RCC 7860 (cell line): ENCODE data around the gene IGSF23.
"Not testable (repeated sequence)": the region's sequence is repeated elsewhere in the genome, so short reads cannot be mapped to it uniquely, and the experiment has no call there.

Experiments
- DNase-seq: peaks from one replicate; pipeline ENCODE4 v3.0.0-alpha.2; 2015; ENCODE audit warnings: low spot score
- FAIRE-seq: peaks from 2 replicates; lab custom pipeline; 2012; peaks lifted over from hg19 to GRCh38; lab: Jason Lieb, UNC

The IGSF23 gene

DNA sequence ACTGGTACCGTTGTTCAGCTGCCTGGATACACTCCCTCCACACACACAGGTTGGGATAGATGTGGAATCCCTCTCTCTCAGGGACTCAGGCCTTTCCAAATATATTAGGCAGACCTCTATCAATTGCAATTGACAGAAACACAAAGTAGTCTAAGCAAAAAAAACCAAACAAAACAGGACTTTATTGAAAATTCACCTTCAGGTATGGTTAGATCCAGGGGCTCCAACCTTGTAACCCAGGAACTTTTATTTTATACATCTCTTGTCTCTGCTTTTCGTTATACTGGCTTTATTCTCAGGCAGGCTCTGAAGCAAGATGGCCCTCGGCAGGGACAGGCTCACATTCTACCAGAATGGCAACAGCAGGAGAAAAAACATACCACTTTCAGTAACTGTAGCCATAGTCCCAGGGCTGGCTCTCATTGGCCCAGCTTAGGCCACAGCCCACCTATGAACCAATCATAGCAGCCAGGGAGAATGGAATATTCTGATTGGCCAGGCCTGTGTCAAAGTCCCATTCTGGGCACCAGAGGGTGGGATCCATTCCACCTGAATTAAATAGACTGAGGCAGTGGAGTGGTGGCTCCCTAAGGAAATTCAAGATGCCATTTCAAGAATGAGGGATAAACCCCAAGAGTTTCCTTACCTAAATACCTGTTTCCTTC, 44.8 kb downstream of the IGSF23 start:
- no peak for FAIRE-seq
- DNase-seq, result no peak

DNA sequence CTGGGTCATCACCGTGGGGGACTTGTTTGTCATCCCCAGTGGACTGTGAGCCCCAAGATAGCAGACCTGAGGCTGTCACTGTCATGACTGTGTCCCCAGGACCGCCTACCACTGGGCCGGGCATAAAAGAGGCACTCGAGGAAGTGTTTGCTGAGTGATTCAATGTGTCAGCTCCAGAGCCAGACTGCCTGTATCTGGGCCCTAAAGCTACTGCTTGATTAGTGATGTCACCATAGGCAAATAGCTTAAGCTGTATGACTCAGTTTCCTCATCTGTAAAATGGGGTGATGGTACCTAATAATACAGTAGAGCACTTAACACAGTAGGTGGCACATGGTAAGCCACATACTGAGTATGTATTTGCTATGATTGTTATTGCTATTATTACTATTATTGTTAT, 46.7 kb downstream of the IGSF23 start:
- FAIRE-seq (no peak), DNase-seq (no peak)

DNA sequence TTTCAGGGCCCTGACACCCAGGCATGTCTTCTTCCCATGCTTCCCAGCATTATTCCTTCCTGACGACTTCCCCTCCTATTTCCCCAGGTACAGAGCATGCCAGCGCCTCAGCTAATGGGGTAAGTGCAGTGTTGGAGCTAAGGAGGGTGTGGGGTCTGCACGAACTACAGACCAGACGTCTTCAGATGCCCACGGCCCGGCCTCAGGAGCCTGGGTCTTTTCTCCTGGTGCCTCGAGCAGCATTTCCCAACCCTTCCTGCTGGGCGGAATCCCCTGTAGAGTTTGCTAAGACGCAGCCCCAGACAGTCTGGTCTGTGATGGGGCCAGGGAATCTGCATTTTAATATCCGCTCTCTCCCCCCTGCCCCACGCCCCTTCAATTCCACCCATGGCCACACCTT, 47.8 kb downstream of the IGSF23 start:
- FAIRE-seq, result no peak
- no peak for DNase-seq

DNA sequence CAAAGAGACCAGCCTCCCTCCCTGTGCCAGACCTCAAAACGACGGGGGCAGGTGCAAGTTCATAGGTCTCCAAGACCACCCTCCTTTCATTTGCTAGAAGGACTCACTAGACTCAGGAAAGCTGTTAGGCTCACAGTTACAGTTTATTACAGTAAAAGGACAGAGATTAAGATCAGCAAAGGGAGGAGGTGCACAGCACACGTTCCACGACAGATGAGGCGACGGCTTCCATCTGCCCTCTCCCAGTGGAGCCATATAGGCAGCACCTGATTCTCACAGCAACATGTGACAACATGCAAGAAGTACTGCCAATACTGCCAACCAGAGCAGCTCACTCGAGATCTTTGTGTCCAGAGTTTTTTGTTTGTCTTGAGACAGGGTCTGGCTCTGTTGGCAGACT, 48.5 kb downstream of the IGSF23 start:
- DNase-seq (no peak), FAIRE-seq (no peak)

DNA sequence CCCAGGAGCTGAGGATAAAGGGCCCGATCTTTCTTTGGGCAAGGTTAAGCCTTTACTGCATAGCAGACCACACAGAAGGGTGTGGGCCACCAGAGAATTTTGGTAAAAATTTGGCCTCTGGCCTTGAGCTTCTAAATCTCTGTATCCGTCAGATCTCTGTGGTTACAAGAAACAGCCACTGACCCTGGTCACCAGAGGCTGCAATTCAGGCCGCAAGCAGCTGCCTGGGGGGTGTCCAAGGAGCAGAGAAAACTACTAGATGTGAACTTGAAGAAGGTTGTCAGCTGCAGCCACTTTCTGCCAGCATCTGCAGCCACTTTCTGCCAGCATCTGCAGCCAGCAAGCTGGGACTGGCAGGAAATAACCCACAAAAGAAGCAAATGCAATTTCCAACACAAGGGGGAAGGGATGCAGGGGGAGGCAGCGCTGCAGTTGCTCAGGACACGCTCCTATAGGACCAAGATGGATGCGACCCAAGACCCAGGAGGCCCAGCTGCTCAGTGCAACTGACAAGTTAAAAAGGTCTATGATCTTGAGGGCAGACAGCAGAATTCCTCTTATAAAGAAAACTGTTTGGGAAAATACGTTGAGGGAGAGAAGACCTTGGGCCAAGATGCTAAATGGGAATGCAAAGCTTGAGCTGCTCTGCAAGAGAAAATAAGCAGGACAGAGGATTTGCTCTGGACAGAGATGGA, 49.5 kb downstream of the IGSF23 start:
- no peak for FAIRE-seq
- no peak for DNase-seq

DNA sequence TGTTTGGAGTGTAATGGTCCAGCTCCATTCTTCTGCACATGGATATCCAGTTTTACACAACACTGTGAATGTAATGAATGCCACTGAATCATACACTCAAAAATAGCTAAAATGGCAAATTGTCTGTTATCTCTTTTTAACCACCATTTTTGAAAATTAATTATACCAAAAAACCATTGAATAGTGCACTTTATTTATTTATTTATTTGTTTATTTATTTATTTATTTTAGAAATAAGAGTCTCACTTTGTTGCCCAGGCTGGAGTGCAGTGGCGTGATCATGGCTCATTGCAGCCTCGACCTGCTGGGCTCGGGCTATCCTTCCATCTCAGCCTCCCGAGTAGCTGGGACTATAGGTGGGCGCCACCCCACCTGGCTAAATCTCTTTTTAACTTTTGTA, 50.6 kb downstream of the IGSF23 start:
- FAIRE-seq, result no peak

DNA sequence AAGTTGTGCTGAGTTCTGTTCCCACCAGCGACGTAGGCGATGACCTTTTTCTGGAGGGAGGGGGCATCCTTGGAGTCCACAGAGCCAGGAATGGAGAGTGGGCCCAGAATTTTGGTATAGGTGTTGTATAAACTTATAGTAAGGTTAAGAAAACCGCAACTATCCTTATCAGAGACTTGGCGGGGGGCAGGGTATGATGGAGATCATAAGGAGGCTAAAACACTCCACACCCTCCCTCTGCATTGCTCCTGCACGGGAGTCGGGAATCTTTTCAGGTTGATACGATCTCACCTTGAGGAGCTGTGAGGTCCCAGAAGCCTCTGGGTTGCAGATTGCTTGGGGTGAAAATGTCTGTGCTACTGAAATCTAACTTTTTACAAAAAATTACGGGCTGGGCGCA, 51.6 kb downstream of the IGSF23 start:
- DNase-seq (no peak), FAIRE-seq (no peak)

More for the DNA sequence above, 50.6 kb downstream of the IGSF23 start:
- no peak for DNase-seq

DNA sequence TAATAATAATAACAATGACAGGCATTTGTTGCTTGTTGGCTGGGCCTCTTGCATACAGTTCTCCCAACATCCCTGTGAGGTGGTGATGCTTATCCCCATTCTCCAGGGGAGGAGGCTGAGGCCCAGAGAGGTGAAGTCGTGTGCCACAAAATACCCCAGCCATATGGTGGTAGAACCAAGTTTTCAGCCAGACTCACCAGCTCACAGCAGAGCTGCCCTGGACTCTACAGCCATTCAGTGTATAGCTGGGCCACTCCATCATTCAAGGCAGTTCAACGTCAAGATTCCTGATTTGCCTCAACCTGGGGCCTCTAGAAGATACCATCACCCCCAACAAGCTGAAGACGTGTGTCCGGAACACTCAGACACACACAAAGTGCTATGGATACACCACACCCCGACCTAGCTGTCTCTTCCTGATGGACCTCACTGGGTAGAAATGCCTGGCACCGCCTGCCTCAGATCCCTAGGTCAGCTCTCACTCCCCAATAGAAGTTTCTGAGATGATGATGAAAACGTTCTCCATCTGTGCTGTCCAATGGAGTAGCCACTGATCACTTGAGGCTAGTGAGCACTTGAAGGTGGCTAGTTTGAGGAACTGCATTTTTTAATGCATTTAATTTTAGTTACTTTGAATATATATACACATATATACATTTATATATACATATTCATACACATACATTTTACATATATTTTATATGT, 53.6 kb downstream of the IGSF23 start:
- FAIRE-seq (no peak), DNase-seq (no peak)

DNA sequence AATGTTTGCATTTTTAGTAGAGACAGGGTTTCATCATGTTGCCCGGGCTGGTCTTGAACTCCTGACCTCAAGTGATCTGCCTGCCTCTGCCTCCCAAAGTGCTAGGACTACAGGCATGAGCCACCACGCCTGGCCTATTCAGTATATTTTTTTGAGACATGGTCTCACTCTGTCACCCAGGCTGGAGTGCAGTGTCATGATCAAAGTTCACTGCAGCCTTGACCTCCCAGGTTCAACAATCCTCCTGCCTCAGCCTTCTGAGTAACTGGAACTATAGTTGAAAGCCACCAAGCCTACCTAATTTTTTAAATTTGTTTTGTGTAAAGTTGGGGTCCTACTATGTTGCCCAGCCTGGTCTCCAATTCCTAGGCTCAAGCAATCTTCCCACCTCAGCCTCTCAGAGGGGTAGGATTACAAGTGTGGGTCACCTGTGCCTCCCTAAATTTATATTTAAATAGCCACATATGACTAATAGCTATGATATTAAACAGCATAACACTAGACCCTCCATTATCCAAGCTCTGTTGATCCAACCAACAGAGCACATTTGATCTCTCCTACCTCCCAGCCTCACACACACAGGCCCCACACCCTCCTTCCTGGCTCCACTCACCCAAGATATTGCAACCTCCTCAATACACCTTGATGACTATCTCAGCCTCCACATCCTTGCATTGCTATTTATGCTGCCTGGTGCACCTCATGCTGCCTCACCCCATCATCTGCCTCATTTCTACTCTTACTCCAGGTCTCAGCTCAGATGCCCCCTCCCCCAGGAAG, 55.8 kb downstream of the IGSF23 start:
- DNase-seq (no peak), FAIRE-seq (no peak)

DNA sequence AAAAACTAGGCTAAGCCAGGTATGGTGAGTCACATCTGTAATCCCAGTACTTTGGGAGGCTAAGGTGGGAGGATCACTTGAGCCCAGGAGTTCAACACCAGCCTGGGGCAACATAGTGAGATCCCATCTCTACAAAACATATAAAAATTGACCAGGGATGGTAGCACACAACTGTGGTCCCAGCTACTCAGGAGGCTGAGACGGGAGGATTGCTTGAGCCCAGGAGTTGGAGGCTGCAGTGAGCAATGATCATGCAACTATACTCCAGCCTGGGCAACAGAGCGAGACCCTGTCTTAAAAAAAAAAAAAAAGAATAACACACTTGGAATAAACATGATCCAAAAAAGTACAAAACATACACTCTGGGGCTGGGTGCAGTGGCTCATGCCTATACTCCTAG, 56.7 kb downstream of the IGSF23 start:
- not testable (repeated sequence) for FAIRE-seq, DNase-seq

DNA sequence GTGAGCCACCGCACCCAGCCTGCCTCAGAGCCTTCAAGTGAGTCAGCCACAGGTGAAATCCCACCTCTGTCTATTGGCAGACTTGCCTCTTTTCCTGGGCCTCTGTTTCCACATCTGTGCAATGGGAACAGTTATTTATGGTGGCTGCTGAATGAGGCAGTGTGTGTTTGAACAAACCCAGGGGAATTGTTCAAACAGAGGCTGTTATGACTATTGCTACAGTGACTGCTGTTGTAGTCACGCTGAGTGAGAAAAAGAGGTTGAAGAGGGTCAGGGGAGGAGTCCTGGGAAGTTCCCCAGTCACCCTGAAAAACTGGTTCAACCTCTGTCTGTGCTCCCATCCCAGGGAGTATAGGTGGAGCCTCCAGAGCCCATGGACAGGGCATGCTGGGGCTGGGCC, 58.0 kb downstream of the IGSF23 start, which contains the start of gene CEACAM19:
Gene CEACAM19 (plus strand): TSS at position 83 of the 400 bp plus-strand sequence. CDS start 450 bp downstream, outside the sequence.
- FAIRE-seq (no peak), DNase-seq (no peak)

DNA sequence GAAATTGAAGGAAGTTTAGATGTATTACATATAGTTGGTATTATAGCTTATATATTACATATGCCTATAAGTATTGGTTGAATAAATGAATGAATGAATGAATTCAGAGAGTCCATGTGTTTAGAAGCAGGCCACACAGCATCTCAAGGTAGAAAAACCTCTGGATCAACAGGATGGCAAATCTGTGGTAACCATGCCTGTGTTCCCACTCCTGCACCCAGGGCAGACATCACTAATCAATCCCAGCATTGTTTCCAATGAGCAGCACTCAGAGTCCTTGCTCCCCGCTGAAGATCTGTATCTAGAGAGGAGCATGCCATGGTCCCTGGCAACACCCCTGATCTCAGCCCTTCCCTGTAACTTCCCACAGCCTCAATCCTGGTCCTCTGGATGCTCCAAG, 58.9 kb downstream of the IGSF23 start:
- FAIRE-seq (no peak), DNase-seq (no peak)

DNA sequence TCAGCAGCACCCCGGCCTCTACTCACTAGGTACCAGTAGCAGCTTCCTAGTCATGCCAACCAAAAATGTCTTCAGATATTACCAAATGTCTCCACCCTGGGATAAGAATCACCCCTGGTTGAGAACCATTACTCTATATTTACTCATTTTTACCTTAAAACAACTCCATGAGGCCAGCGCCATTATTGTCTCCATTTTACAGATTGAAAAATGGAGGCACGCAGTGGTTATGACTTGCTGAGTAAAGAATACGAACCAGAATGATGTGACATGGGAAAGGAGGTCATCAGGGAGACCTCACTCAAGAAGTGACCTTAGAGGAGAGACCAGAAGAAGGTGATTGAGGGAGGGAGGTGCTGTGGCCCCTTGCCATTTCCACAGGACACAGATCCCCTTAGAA, 60.1 kb downstream of the IGSF23 start:
- FAIRE-seq (no peak), DNase-seq (no peak)

DNA sequence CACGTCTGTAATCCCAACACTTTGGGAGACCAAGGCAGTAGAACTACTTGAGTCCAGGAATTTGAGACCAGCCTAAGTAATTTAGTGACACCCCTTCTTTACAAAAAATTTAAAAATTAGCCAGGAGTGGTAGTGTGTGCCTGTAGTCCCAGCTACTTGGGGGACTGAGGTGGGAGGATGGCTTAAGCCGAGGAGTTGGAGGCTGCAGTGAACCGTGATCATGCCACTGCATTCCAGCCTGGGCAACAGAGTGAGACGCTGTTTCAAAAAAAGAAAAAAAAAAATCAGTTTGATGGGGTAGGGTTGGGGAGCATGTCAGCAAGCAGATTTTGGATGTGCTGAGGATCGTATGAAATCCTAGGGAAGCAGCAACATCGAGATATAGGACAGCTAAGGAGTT, 62.2 kb downstream of the IGSF23 start:
- DNase-seq, result no peak
- FAIRE-seq, result no peak

DNA sequence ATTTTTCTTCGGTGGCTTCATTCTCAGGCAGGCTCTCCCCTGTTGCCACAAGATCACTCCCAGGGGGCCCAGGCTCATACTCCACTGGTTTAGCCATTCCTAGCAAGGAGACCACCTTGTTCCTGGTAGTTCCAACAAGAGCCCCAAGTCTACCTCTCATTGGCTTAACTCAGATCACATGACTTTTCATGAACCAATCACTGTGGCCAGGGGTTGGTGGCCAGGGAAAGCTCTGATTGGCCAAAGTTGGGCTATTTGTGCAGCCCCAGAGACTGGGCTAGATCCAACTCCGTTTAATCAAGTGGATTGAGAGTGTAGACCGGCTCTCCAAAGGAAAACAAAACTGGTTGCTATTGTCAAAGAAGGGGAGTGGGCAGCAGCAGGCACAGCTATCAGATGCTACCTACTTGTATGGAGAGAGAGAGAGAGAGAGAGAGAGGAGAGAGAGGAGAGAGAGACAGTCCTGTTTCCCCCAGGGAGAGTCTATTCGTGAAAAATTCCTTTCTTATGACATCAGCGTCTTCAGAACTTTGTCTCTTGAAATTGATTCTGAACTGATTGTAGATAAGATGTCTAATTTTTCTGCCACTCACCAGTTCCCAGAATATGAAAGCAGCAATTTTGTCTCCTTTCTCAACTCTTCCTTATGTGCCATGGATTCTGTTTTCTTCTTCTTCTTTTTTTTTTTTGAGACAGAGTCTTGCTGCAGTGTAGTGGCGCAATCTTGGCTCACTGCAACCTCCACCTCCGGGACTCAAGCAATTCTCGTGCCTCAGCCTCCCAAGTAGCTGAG, 63.9 kb downstream of the IGSF23 start:
- FAIRE-seq, result no peak

DNA sequence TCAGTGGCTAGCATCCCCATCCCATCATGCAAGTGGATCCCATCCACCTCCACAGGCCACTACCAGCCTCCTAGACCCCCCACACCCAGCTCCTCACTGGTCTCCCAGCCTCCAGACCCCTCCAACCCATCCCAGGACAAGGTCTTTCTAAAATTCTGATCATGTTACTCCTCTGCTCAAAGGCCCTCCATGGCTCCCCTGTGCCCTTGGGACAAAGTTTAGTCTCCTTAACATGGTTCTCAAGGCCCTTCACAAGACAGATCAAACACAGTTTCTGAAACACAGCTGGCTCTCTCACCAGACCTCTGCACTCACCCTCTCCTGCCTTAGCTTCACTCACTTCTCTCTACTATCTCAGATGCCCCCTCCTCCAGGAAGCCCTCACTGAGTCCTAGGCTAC, 67.2 kb downstream of the IGSF23 start:
- no peak for FAIRE-seq
- no peak for DNase-seq

More for the DNA sequence above, 63.9 kb downstream of the IGSF23 start:
- DNase-seq, result peak; percentile 36

DNA sequence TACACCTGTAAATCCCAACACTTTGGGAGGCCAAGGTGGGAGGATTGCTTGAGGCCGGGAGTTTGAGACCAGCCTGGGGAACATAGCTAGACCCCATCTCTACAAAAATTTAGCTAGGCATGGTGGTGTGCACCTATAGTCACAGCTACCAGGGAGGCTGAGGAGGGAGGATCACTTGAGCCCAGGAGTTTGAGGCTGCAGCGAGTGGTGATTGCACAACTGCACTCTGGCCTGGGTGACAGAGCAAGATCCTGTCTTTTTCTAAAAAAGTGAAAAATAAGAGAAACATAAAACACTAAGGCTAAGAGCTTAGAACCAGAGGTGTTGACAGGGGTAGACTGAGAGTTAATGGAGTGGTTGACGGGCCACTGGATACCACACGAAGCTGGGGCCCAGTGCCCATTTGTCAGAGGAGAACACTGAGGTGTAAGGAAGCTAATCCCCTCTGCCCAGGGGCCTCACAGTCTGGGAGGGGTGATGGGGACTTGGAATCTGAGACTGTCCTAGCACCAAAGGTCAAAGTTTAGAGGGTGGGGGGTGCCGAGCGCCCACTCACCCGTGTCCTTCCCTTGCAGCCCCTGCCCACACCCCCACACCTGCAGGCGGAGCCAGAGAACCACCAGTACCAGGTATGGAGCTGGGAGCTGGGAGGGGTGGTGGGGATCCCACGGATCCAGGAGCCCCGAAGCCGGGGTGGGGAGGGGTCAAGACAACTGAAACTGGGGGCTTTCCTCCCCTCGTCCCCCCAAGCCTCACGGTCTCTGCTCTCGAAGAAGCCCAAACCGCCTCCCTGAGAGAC, 68.8 kb downstream of the IGSF23 start:
- FAIRE-seq (no peak), DNase-seq (no peak)

DNA sequence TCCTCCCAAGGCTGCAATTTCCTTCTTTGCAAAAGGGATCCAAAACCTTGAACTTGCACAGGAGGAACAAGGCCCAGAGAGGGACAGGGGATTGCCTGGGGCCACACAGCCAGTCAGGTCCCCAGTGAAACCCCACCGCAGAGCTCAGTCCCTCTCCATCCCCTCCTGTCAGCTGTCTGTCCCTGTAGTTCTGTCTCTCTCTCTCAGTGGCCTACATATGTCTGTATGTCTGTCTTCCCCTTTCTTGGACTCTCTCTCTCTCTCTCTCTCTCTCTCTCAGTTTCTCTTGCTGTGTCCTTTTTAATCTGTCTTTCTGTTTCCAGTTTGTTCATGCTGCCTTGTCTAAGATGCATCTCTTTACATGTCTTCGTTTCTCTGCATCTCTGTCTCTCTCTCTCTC, 69.4 kb downstream of the IGSF23 start:
- DNase-seq, result no peak
- no peak for FAIRE-seq

DNA sequence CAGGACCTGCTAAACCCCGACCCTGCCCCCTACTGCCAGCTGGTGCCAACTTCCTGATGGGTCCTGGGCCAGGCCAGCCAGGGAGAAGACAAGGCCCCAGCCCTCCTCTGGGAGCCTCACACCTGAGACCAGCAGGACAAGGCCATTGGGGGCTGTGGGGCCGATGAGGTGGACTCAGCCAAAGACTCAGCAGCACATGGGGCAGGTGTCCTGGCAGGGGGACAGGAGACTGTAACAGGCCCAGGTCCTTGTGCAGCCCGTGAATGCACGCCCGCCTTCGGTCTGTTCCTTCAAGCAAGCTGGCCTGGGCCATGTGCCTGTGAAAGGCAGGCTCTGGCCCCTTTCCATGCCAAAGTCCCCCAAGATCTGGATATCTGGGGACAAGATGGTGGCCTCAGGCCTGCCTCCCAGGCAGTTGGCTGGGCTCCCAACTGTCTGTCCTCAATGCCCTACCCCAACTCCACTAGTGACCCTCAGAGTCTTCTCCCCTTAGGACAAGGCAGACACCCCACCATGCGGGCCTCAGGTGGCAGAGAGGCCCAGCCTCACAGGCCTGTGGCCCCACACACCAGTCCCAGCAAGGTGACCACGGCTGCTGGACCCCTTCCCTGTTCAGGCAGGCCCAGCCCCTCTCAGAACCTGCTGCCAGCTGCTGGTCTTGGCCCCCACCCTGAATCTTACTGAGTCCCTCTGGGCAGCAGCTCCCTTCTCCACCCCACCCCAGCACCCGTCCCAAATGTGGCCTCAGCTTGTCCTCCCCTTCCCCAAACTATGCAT, 70.3 kb downstream of the IGSF23 start:
- no peak for FAIRE-seq
- no peak for DNase-seq
